GM23338 (cell line): ENCODE results near the gene CASP7. TPM values are rescaled to one million over a fixed set of nuclear protein-coding genes. Genes with fewer than 3 reads are reported as not detected.

ENCODE experiments used
- ATAC-seq: fragments of 200-7000 bp; cut with Tn5 transposase; 3 replicates; pipeline ENCODE4 v1.9.1; 2020
- DNase-seq: peaks from one replicate; pipeline ENCODE4 v3.0.0-alpha.2; 2015; ENCODE audit warnings: low spot score
- H2AFZ ChIP-seq: fragments of 200-600 bp; sonication (generic); 2 replicates; pipeline ENCODE4 v1.8.0; 2016; ENCODE audit warnings: antibody characterized with exemption, mild to moderate bottlenecking, moderate library complexity
- H3F3A ChIP-seq: fragments of 200-600 bp; sonication (generic); replicated peaks from 2 replicates; pipeline ENCODE4 v1.8.0; 2017; ENCODE audit warnings: antibody characterized with exemption, mixed run types, low read depth
- H3K27ac ChIP-seq: fragments of 200-600 bp; sonication (generic); 2 replicates; pipeline ENCODE4 v1.6.1; 2016; ENCODE audit warnings: low read depth
- H3K27me3 ChIP-seq: fragments of 200-600 bp; sonication (generic); 2 replicates; pipeline ENCODE4 v1.8.0; 2016; ENCODE audit warnings: mild to moderate bottlenecking, mixed run types, moderate library complexity; ENCODE audit not compliant: insufficient read depth
- H3K36me3 ChIP-seq: fragments of 200-600 bp; sonication (generic); 2 replicates; pipeline ENCODE4 v1.8.0; 2016; ENCODE audit warnings: mild to moderate bottlenecking; ENCODE audit not compliant: insufficient read depth
- H3K4me1 ChIP-seq: fragments of 200-600 bp; sonication (generic); 2 replicates; pipeline ENCODE4 v1.8.0; 2016; ENCODE audit warnings: mild to moderate bottlenecking, moderate library complexity; ENCODE audit not compliant: insufficient read depth
- H3K4me2 ChIP-seq: fragments of 200-600 bp; sonication (generic); 2 replicates; pipeline ENCODE4 v1.7.1; 2017; ENCODE audit warnings: mixed run types
- H3K4me3 ChIP-seq: fragments of 200-600 bp; sonication (generic); 2 replicates; pipeline ENCODE4 v1.6.1; 2016; ENCODE audit warnings: mixed run types
- H3K79me2 ChIP-seq: fragments of 200-600 bp; sonication (generic); replicated peaks from 2 replicates; pipeline ENCODE4 v1.8.0; 2017; ENCODE audit warnings: mild to moderate bottlenecking; ENCODE audit not compliant: insufficient read depth
- H3K9me2 ChIP-seq: fragments of 200-600 bp; sonication (generic); 2 replicates; pipeline ENCODE4 v1.8.0; 2017; ENCODE audit not compliant: insufficient read depth
- H4K20me1 ChIP-seq: fragments of 200-600 bp; sonication (generic); replicated peaks from 2 replicates; pipeline ENCODE4 v1.8.0; 2017; ENCODE audit warnings: mild to moderate bottlenecking; ENCODE audit not compliant: insufficient read depth
- H3K27ac Mint-ChIP-seq: 2 replicates; pipeline ENCODE4 v1.8.0; 2020; ENCODE audit warnings: inconsistent platforms, mild to moderate bottlenecking, moderate library complexity, mixed read lengths
- H3K27me3 Mint-ChIP-seq: 3 replicates; pipeline ENCODE4 v1.8.0; 2022; ENCODE audit warnings: low read depth, mild to moderate bottlenecking, moderate library complexity, mixed read lengths, inconsistent platforms; ENCODE audit not compliant: insufficient read depth, poor library complexity
- H3K36me3 Mint-ChIP-seq: 3 replicates; pipeline ENCODE4 v1.8.0; 2021; ENCODE audit warnings: low read depth, mild to moderate bottlenecking, inconsistent platforms, moderate library complexity, mixed read lengths
- H3K4me1 Mint-ChIP-seq: 3 replicates; pipeline ENCODE4 v1.8.0; 2020; ENCODE audit warnings: mild to moderate bottlenecking, inconsistent platforms, mixed read lengths
- H3K4me3 Mint-ChIP-seq: 3 replicates; pipeline ENCODE4 v1.8.0; 2021; ENCODE audit warnings: moderate library complexity, mild to moderate bottlenecking, inconsistent platforms, mixed read lengths
- H3K9me3 Mint-ChIP-seq: 3 replicates; pipeline ENCODE4 v1.8.0; 2020; ENCODE audit warnings: moderate library complexity, mild to moderate bottlenecking, inconsistent platforms, mixed read lengths
- CREB1 ChIP-seq: fragments of 250-450 bp; sonication (Bioruptor Pico); IDR thresholded peaks from 2 replicates; pipeline ENCODE4 v1.5.0; 2020; ENCODE audit warnings: low read depth, mild to moderate bottlenecking, moderate library complexity
- polyA plus RNA-seq: library from polyadenylated mRNA; unstranded; fragments of >200 nt; fragmentation: Nextera tagmentation; extraction: Ambion mirVana; gene quantifications from 2 replicates; pipeline ENCODE4 v1.2.1, GENCODE V29; 2016
- total RNA-seq: library from RNA; depleted of rRNA; stranded (reverse); fragments of >200 nt; shearing (Covaris generic); gene quantifications from 2 replicates; pipeline ENCODE4 v1.2.3, GENCODE V29; 2014
- TF ChIP-seq, protein P1 (sequence below): IDR thresholded peaks from one replicate; pipeline ENCODE4 v1.6.1; 2018; ENCODE audit warnings: antibody characterized with exemption; ENCODE audit not compliant: unreplicated experiment
- TF ChIP-seq, protein P2 (sequence below): IDR thresholded peaks from 2 replicates; pipeline ENCODE4 v1.6.1; 2016; ENCODE audit warnings: antibody characterized with exemption
- TF ChIP-seq, protein P3 (sequence below): fragments of 250-450 bp; sonication (Bioruptor Pico); IDR thresholded peaks from 2 replicates; pipeline ENCODE4 v1.5.0; 2020; ENCODE audit warnings: mild to moderate bottlenecking, moderate library complexity
- TF ChIP-seq, protein P4 (sequence below), 2 experiments: fragments of 200-600 bp in 1 of 2; sonication (generic) in 1 of 2; conservative IDR thresholded peaks; 2 replicates each; pipeline versions ENCODE4 v1.5.1 to v1.6.1; 2016 to 2017; ENCODE audit warnings: antibody characterized with exemption in 2 of 2, low read depth in 2 of 2, mild to moderate bottlenecking in 2 of 2, moderate library complexity in 1 of 2

The CASP7 gene
- total and polyA plus RNA-seq, 2 experiments from 2014 or later: 2.1 to 7.0 TPM

DNA sequence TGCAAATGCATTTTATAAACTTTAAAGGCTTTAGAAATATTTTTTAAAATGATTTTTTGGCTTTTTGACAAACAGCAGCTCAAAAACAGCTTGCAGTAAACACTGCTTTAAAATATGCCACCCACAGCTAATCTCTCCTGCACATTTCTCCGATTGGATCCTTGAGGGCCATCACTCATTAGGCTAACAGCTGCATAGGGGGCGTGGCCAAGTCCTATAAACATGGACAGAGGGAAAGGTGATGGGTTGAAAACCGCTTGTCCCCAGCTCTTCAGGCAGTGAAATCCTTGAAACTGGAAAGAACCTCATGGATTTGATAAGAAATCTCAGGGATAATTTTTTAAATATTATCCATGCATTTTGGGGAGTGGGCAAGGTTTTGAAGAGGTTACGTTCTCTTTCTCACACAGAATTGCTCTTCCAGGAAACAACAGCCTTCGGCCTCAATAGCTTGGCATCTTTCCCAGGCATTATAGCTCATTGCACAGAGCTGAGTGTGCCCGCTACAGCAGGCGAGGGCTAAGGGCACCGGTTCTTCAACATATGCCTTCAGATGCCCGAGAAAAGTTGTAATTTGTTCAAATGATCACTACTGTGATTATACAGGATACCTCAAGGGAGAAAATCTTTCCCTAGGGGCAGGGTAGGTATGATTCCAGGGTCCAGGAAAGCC lies 73.4 kb downstream of the CASP7 start (continued):
- TF ChIP-seq, protein P1, sequence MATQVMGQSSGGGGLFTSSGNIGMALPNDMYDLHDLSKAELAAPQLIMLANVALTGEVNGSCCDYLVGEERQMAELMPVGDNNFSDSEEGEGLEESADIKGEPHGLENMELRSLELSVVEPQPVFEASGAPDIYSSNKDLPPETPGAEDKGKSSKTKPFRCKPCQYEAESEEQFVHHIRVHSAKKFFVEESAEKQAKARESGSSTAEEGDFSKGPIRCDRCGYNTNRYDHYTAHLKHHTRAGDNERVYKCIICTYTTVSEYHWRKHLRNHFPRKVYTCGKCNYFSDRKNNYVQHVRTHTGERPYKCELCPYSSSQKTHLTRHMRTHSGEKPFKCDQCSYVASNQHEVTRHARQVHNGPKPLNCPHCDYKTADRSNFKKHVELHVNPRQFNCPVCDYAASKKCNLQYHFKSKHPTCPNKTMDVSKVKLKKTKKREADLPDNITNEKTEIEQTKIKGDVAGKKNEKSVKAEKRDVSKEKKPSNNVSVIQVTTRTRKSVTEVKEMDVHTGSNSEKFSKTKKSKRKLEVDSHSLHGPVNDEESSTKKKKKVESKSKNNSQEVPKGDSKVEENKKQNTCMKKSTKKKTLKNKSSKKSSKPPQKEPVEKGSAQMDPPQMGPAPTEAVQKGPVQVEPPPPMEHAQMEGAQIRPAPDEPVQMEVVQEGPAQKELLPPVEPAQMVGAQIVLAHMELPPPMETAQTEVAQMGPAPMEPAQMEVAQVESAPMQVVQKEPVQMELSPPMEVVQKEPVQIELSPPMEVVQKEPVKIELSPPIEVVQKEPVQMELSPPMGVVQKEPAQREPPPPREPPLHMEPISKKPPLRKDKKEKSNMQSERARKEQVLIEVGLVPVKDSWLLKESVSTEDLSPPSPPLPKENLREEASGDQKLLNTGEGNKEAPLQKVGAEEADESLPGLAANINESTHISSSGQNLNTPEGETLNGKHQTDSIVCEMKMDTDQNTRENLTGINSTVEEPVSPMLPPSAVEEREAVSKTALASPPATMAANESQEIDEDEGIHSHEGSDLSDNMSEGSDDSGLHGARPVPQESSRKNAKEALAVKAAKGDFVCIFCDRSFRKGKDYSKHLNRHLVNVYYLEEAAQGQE: no peak
- TF ChIP-seq CREB1 (CRISPR knock-in tag): no peak
- TF ChIP-seq, protein P2, sequence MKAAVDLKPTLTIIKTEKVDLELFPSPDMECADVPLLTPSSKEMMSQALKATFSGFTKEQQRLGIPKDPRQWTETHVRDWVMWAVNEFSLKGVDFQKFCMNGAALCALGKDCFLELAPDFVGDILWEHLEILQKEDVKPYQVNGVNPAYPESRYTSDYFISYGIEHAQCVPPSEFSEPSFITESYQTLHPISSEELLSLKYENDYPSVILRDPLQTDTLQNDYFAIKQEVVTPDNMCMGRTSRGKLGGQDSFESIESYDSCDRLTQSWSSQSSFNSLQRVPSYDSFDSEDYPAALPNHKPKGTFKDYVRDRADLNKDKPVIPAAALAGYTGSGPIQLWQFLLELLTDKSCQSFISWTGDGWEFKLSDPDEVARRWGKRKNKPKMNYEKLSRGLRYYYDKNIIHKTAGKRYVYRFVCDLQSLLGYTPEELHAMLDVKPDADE: no peak

DNA sequence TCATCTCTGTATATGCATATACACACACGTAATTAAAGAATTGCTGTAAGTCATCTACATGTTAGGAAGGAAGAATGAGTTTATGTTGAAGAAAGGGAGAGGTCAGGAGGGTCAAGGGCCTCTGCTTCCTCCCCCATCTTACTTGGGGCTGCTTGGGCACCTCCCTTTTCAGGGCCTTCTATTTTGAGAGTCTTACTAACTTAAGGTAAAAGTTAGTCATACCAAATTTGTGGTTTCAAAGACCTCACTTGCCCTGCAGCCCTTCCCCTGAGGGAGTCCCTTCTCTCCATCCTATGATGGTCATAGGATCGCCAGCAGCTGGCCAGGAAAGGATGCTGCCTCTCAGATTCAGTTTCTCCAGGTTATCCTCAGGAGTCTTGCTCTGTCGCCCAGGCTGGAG lies 74.4 kb downstream of the CASP7 start:
- Histone ChIP-seq H3K27me3 (no peaks in the 10 kb centered on the region), H3K27ac (no peak overlapping the region), H3K79me2 (no peaks in the 10 kb centered on the region), H2AFZ (no peak overlapping the region), H3K36me3 (no peaks in the 10 kb centered on the region), H3F3A (no peaks in the 10 kb centered on the region), H4K20me1 (no peaks in the 10 kb centered on the region), H3K4me2 (no peak overlapping the region), H3K9me2 (no peaks in the 10 kb centered on the region), H3K4me1 (no peaks in the 10 kb centered on the region), H3K4me3 (no peak overlapping the region)
- Mint-ChIP-seq H3K27me3 (no peaks in the 10 kb centered on the region), H3K36me3 (no peaks in the 10 kb centered on the region), H3K4me3 (no peak overlapping the region), H3K27ac (no peak overlapping the region), H3K9me3 (no peaks in the 10 kb centered on the region), H3K4me1 (no peaks in the 10 kb centered on the region)
- ATAC-seq (no peak), DNase-seq (no peak)
- TF ChIP-seq, protein P3, sequence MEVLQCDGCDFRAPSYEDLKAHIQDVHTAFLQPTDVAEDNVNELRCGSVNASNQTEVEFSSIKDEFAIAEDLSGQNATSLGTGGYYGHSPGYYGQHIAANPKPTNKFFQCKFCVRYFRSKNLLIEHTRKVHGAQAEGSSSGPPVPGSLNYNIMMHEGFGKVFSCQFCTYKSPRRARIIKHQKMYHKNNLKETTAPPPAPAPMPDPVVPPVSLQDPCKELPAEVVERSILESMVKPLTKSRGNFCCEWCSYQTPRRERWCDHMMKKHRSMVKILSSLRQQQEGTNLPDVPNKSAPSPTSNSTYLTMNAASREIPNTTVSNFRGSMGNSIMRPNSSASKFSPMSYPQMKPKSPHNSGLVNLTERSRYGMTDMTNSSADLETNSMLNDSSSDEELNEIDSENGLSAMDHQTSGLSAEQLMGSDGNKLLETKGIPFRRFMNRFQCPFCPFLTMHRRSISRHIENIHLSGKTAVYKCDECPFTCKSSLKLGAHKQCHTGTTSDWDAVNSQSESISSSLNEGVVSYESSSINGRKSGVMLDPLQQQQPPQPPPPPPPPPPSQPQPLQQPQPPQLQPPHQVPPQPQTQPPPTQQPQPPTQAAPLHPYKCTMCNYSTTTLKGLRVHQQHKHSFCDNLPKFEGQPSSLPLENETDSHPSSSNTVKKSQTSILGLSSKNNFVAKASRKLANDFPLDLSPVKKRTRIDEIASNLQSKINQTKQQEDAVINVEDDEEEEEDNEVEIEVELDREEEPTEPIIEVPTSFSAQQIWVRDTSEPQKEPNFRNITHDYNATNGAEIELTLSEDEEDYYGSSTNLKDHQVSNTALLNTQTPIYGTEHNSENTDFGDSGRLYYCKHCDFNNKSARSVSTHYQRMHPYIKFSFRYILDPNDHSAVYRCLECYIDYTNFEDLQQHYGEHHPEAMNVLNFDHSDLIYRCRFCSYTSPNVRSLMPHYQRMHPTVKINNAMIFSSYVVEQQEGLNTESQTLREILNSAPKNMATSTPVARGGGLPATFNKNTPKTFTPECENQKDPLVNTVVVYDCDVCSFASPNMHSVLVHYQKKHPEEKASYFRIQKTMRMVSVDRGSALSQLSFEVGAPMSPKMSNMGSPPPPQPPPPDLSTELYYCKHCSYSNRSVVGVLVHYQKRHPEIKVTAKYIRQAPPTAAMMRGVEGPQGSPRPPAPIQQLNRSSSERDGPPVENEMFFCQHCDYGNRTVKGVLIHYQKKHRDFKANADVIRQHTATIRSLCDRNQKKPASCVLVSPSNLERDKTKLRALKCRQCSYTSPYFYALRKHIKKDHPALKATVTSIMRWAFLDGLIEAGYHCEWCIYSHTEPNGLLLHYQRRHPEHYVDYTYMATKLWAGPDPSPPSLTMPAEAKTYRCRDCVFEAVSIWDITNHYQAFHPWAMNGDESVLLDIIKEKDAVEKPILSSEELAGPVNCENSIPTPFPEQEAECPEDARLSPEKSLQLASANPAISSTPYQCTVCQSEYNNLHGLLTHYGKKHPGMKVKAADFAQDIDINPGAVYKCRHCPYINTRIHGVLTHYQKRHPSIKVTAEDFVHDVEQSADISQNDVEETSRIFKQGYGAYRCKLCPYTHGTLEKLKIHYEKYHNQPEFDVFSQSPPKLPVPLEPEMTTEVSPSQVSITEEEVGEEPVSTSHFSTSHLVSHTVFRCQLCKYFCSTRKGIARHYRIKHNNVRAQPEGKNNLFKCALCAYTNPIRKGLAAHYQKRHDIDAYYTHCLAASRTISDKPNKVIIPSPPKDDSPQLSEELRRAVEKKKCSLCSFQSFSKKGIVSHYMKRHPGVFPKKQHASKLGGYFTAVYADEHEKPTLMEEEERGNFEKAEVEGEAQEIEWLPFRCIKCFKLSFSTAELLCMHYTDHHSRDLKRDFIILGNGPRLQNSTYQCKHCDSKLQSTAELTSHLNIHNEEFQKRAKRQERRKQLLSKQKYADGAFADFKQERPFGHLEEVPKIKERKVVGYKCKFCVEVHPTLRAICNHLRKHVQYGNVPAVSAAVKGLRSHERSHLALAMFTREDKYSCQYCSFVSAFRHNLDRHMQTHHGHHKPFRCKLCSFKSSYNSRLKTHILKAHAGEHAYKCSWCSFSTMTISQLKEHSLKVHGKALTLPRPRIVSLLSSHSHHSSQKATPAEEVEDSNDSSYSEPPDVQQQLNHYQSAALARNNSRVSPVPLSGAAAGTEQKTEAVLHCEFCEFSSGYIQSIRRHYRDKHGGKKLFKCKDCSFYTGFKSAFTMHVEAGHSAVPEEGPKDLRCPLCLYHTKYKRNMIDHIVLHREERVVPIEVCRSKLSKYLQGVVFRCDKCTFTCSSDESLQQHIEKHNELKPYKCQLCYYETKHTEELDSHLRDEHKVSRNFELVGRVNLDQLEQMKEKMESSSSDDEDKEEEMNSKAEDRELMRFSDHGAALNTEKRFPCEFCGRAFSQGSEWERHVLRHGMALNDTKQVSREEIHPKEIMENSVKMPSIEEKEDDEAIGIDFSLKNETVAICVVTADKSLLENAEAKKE (CRISPR knock-in tag): no peak
- TF ChIP-seq, protein P1: no peak
- TF ChIP-seq, protein P4, sequence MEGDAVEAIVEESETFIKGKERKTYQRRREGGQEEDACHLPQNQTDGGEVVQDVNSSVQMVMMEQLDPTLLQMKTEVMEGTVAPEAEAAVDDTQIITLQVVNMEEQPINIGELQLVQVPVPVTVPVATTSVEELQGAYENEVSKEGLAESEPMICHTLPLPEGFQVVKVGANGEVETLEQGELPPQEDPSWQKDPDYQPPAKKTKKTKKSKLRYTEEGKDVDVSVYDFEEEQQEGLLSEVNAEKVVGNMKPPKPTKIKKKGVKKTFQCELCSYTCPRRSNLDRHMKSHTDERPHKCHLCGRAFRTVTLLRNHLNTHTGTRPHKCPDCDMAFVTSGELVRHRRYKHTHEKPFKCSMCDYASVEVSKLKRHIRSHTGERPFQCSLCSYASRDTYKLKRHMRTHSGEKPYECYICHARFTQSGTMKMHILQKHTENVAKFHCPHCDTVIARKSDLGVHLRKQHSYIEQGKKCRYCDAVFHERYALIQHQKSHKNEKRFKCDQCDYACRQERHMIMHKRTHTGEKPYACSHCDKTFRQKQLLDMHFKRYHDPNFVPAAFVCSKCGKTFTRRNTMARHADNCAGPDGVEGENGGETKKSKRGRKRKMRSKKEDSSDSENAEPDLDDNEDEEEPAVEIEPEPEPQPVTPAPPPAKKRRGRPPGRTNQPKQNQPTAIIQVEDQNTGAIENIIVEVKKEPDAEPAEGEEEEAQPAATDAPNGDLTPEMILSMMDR (conservative IDR thresholded peaks at IDR 0.05; ENCODE audit: low read depth in 2 of 2): no peak
- TF ChIP-seq, protein P2: no peak
